Measurements from ENCODE around the gene OASL. TPM values are rescaled to one million over a fixed set of nuclear protein-coding genes. Genes with fewer than 3 reads are reported as not detected.

The OASL gene
- polyA plus RNA-seq, 1 of the 3 experiments (the other 2 are of a cell fraction), result 0.41 TPM

GRCh38 chr12:121017966-121018491 is 21.0 kb downstream of the OASL start:
- WGBS (ENCODE audit: low lambda C conversion rate), result 88% methylated on average over 15 of the region's 15 CpGs
- Histone ChIP-seq H4K20me1 (ENCODE audit: insufficient read depth) (no peaks in the 10 kb centered on the region), H3F3A (replicated peaks; ENCODE audit: insufficient read depth) (no peaks in the 10 kb centered on the region), H3K79me2 (ENCODE audit: insufficient read depth) (peaks cover 21% of the 10 kb centered on the region), H3K27ac (ENCODE audit: low read depth in 2 of 2, low read length in 1 of 2) (no peak overlapping the region), H3K36me3 (replicated peaks in 1 of 2; ENCODE audit: control insufficient read depth in 1 of 2, insufficient read depth in 2 of 2, low read length in 1 of 2) (no peaks in the 10 kb centered on the region), H3K4me2 (no peak overlapping the region), H3K27me3 (ENCODE audit: insufficient read depth) (no peaks in the 10 kb centered on the region), H3K9ac (no peak overlapping the region), H3K9me3 (no peaks in the 10 kb centered on the region), H3K4me1 (ENCODE audit: control insufficient read depth in 1 of 2, insufficient read depth in 2 of 2, low read depth in 1 of 2, low read length in 1 of 2) (peaks cover 5 to 11% of the 10 kb centered on the region in 2 experiments; a peak in 2 of 4 replicates), H3K4me3 (ENCODE audit: low read depth in 2 of 2, low read length in 1 of 2) (no peak overlapping the region), H3K9me2 (no peaks in the 10 kb centered on the region), H2AFZ (ENCODE audit: low read depth) (no peak overlapping the region)
- TF ChIP-seq GABPA (IDR thresholded peaks at IDR 0.05; ENCODE audit: low read depth) (no peak), POLR2AphosphoS5 (IDR thresholded peaks at IDR 0.05; ENCODE audit: low read depth, low read length) (no peak), MAX (IDR thresholded peaks at IDR 0.05; ENCODE audit: low read depth) (no peak), SMC3 (IDR thresholded peaks at IDR 0.05; ENCODE audit: low read depth, low read length) (no peak), CTCF (IDR thresholded peaks at IDR 0.05) (no peak), TCF12 (IDR thresholded peaks at IDR 0.05) (no peak), SIN3A (IDR thresholded peaks at IDR 0.05; ENCODE audit: borderline replicate concordance, low read depth, low read length) (no peak), RFX5 (IDR thresholded peaks at IDR 0.05; ENCODE audit: low read length) (no peak), USF1 (IDR thresholded peaks at IDR 0.05; ENCODE audit: borderline replicate concordance, low read depth) (no peak), GATA2 (CRISPR knock-in tag; IDR thresholded peaks at IDR 0.05) (no peak), NRF1 (IDR thresholded peaks at IDR 0.05; ENCODE audit: low read depth, low read length) (no peak), RAD21 (IDR thresholded peaks at IDR 0.05; ENCODE audit: low read length) (no peak)
- TF ChIP-seq, protein P1, sequence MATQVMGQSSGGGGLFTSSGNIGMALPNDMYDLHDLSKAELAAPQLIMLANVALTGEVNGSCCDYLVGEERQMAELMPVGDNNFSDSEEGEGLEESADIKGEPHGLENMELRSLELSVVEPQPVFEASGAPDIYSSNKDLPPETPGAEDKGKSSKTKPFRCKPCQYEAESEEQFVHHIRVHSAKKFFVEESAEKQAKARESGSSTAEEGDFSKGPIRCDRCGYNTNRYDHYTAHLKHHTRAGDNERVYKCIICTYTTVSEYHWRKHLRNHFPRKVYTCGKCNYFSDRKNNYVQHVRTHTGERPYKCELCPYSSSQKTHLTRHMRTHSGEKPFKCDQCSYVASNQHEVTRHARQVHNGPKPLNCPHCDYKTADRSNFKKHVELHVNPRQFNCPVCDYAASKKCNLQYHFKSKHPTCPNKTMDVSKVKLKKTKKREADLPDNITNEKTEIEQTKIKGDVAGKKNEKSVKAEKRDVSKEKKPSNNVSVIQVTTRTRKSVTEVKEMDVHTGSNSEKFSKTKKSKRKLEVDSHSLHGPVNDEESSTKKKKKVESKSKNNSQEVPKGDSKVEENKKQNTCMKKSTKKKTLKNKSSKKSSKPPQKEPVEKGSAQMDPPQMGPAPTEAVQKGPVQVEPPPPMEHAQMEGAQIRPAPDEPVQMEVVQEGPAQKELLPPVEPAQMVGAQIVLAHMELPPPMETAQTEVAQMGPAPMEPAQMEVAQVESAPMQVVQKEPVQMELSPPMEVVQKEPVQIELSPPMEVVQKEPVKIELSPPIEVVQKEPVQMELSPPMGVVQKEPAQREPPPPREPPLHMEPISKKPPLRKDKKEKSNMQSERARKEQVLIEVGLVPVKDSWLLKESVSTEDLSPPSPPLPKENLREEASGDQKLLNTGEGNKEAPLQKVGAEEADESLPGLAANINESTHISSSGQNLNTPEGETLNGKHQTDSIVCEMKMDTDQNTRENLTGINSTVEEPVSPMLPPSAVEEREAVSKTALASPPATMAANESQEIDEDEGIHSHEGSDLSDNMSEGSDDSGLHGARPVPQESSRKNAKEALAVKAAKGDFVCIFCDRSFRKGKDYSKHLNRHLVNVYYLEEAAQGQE (IDR thresholded peaks at IDR 0.05; ENCODE audit: low read depth, low read length), result no peak
- POLR2A ChIA-PET, result no interaction called here
- CTCF ChIA-PET, result interaction anchor here (2.1 kb wide), 1 partner anchor 13 kb away, joined by 9 read pairs; no protein-coding TSS in a partner anchor
- no peak for DNase-seq

Measured in SK-N-SH (cell line).